ENCODE data around the gene TMEM192. TPM values are rescaled to one million over a fixed set of nuclear protein-coding genes. Genes with fewer than 3 reads are reported as not detected.
A peak's percentile ranks its signal among the peaks of the same experiment; 100 is the strongest.
"Not testable (repeated sequence)": the region's sequence is repeated elsewhere in the genome, so short reads cannot be mapped to it uniquely, and the experiment has no call there.

The TMEM192 gene
- total RNA-seq, 2 experiments from 2014 or later, result 7.0 to 8.1 TPM

- H3K4me3 Mint-ChIP-seq, H3K9me3 Mint-ChIP-seq, POLR2A ChIA-PET, DNase-seq, H3K4me1 Mint-ChIP-seq, H3K27ac Mint-ChIP-seq, H3K27me3 Mint-ChIP-seq: not testable (repeated sequence)
- H3K36me3 Mint-ChIP-seq (ENCODE audit: low read depth), result peaks cover 14% of the 10 kb centered on the region
- CTCF ChIA-PET, result interaction anchor here (1.1 kb wide), 1 partner anchor 8 kb away, joined by 3 read pairs; no protein-coding TSS in a partner anchor
Measured at GRCh38 chr4:165084787-165085186, 27.9 kb downstream of the TMEM192 start.

- Mint-ChIP-seq H3K27ac (no peak overlapping the region), H3K27me3 (no peaks in the 10 kb centered on the region), H3K36me3 (ENCODE audit: low read depth) (peaks cover 4% of the 10 kb centered on the region), H3K9me3 (no peaks in the 10 kb centered on the region), H3K4me1 (peaks cover 7% of the 10 kb centered on the region), H3K4me3 (no peak overlapping the region)
- ChIA-PET POLR2A (no interaction called here), CTCF (interaction anchor here (0.9 kb wide), 1 partner anchor 8 kb away, joined by 3 read pairs; no protein-coding TSS in a partner anchor)
- DNase-seq, result no peak
Measured at GRCh38 chr4:165079476-165079875, 33.2 kb downstream of the TMEM192 start.

- no peak overlapping the region for H3K4me3 Mint-ChIP-seq
- peak overlapping the region; percentile 77 for H3K27ac Mint-ChIP-seq
- H3K36me3 Mint-ChIP-seq (ENCODE audit: low read depth), result peaks cover 7% of the 10 kb centered on the region
- POLR2A ChIA-PET, result no interaction called here
- DNase-seq, result no peak
- peaks cover 7% of the 10 kb centered on the region for H3K4me1 Mint-ChIP-seq
- H3K9me3 Mint-ChIP-seq, result no peaks in the 10 kb centered on the region
- CTCF ChIA-PET, result interaction anchor here (1.2 kb wide), 2 partner anchors 8 to 36 kb away, joined by 3 to 4 read pairs; partner anchors contain the start of gene TMEM192
- H3K27me3 Mint-ChIP-seq, result no peaks in the 10 kb centered on the region
Measured at GRCh38 chr4:165077034-165077578, 35.6 kb downstream of the TMEM192 start.

GRCh38 chr4:165073346-165073745 is 39.3 kb downstream of the TMEM192 start:
- H3K27me3 Mint-ChIP-seq; H3K9me3 Mint-ChIP-seq; DNase-seq; CTCF ChIA-PET; H3K36me3 Mint-ChIP-seq (ENCODE audit: low read depth); H3K4me3 Mint-ChIP-seq; H3K27ac Mint-ChIP-seq; POLR2A ChIA-PET: not testable (repeated sequence)
- H3K4me1 Mint-ChIP-seq, result peaks cover 10% of the 10 kb centered on the region

- Mint-ChIP-seq H3K36me3 (ENCODE audit: low read depth) (peaks cover 3% of the 10 kb centered on the region), H3K9me3 (no peaks in the 10 kb centered on the region), H3K27ac (no peak overlapping the region), H3K27me3 (no peaks in the 10 kb centered on the region), H3K4me3 (no peak overlapping the region), H3K4me1 (peaks cover 3% of the 10 kb centered on the region)
- POLR2A ChIA-PET, result no interaction called here
- no peak for DNase-seq
- CTCF ChIA-PET, result no interaction called here
Measured at GRCh38 chr4:165070560-165070959, 42.1 kb downstream of the TMEM192 start.

GRCh38 chr4:165060938-165061337 is 51.7 kb downstream of the TMEM192 start:
- POLR2A ChIA-PET, result no interaction called here
- no peak for DNase-seq
- H3K4me1 Mint-ChIP-seq, result no peaks in the 10 kb centered on the region
- H3K27ac Mint-ChIP-seq, result no peak overlapping the region
- H3K9me3 Mint-ChIP-seq, result no peaks in the 10 kb centered on the region
- no peaks in the 10 kb centered on the region for H3K36me3 Mint-ChIP-seq (ENCODE audit: low read depth)
- no peak overlapping the region for H3K4me3 Mint-ChIP-seq
- CTCF ChIA-PET, result no interaction called here
- H3K27me3 Mint-ChIP-seq, result peaks cover 3% of the 10 kb centered on the region

- Mint-ChIP-seq H3K4me3 (no peak overlapping the region), H3K4me1 (no peaks in the 10 kb centered on the region), H3K9me3 (no peaks in the 10 kb centered on the region), H3K36me3 (ENCODE audit: low read depth) (no peaks in the 10 kb centered on the region), H3K27ac (no peak overlapping the region), H3K27me3 (peaks cover 3% of the 10 kb centered on the region)
- DNase-seq, result no peak
- ChIA-PET POLR2A (no interaction called here), CTCF (interaction anchor here (0.9 to 1.2 kb wide), 2 partner anchors 11 to 435 kb away, joined by 3 read pairs; no protein-coding TSS in a partner anchor)
Measured at GRCh38 chr4:165059386-165059785, 53.3 kb downstream of the TMEM192 start.

- Mint-ChIP-seq H3K9me3 (no peaks in the 10 kb centered on the region), H3K36me3 (ENCODE audit: low read depth) (no peaks in the 10 kb centered on the region), H3K27ac (no peak overlapping the region), H3K27me3 (peaks cover 3% of the 10 kb centered on the region), H3K4me3 (no peak overlapping the region), H3K4me1 (no peaks in the 10 kb centered on the region)
- ChIA-PET POLR2A (no interaction called here), CTCF (interaction anchor here (1.2 kb wide), 1 partner anchor 10 kb away, joined by 3 read pairs; no protein-coding TSS in a partner anchor)
- no peak for DNase-seq
Measured at GRCh38 chr4:165058666-165059065, 54.0 kb downstream of the TMEM192 start.

- Mint-ChIP-seq H3K4me3 (no peak overlapping the region), H3K27ac (no peak overlapping the region), H3K9me3 (no peaks in the 10 kb centered on the region), H3K27me3 (peaks cover 3% of the 10 kb centered on the region), H3K36me3 (ENCODE audit: low read depth) (no peaks in the 10 kb centered on the region), H3K4me1 (no peaks in the 10 kb centered on the region)
- POLR2A ChIA-PET, result no interaction called here
- no peak for DNase-seq
- CTCF ChIA-PET, result interaction anchor here (0.5 to 0.7 kb wide), 2 partner anchors 39 to 1381 kb away, joined by 3 read pairs; no protein-coding TSS in a partner anchor
Measured at GRCh38 chr4:165055601-165056000, 57.1 kb downstream of the TMEM192 start.

GRCh38 chr4:165053645-165054044 is 59.0 kb downstream of the TMEM192 start, which contains the start of gene TRIM75:
TRIM75 (plus strand) TSS chr4:165053866; CDS start chr4:165059148, 5,282 bp downstream.
- Mint-ChIP-seq H3K9me3 (no peaks in the 10 kb centered on the region), H3K27me3 (no peaks in the 10 kb centered on the region), H3K4me1 (no peaks in the 10 kb centered on the region), H3K27ac (no peak within 1 kb of the TSS), H3K4me3 (no peak within 1 kb of the TSS), H3K36me3 (ENCODE audit: low read depth) (no peaks in the 10 kb centered on the region)
- ChIA-PET POLR2A (no interaction called here), CTCF (no interaction called here)
- no peak for DNase-seq

- no peaks in the 10 kb centered on the region for H3K27me3 Mint-ChIP-seq
- no peak overlapping the region for H3K27ac Mint-ChIP-seq
- no peak overlapping the region for H3K4me3 Mint-ChIP-seq
- H3K4me1 Mint-ChIP-seq, result no peaks in the 10 kb centered on the region
- no peak for DNase-seq
- POLR2A ChIA-PET, result no interaction called here
- CTCF ChIA-PET, result no interaction called here
- H3K36me3 Mint-ChIP-seq (ENCODE audit: low read depth), result no peaks in the 10 kb centered on the region
- H3K9me3 Mint-ChIP-seq, result no peaks in the 10 kb centered on the region
Measured at GRCh38 chr4:165052627-165053026, 60.0 kb downstream of the TMEM192 start.

GRCh38 chr4:165048170-165048569 is 64.5 kb downstream of the TMEM192 start:
- CTCF ChIA-PET, result interaction anchor here (1.2 kb wide), 1 partner anchor 11 kb away, joined by 3 read pairs; no protein-coding TSS in a partner anchor
- no peaks in the 10 kb centered on the region for H3K9me3 Mint-ChIP-seq
- POLR2A ChIA-PET, result no interaction called here

GRCh38 chr4:165031436-165032211 is 81.0 kb downstream of the TMEM192 start, which contains the start of gene TRIM60:
TRIM60 (plus strand) TSS chr4:165031999; CDS start chr4:165040073, 8,074 bp downstream.
- no peak for DNase-seq
- Mint-ChIP-seq H3K36me3 (ENCODE audit: low read depth) (no peaks in the 10 kb centered on the region), H3K9me3 (no peaks in the 10 kb centered on the region), H3K4me3 (no peak within 1 kb of the TSS), H3K27me3 (peaks cover 3% of the 10 kb centered on the region), H3K4me1 (no peaks in the 10 kb centered on the region), H3K27ac (no peak within 1 kb of the TSS)
- CTCF ChIA-PET, result no interaction called here
- POLR2A ChIA-PET, result no interaction called here

More at GRCh38 chr4:165048170-165048569, 64.5 kb downstream of the TMEM192 start:
- DNase-seq, result no peak
- H3K27me3 Mint-ChIP-seq, result no peaks in the 10 kb centered on the region
- H3K27ac Mint-ChIP-seq, result no peak overlapping the region
- H3K36me3 Mint-ChIP-seq (ENCODE audit: low read depth), result no peaks in the 10 kb centered on the region
- H3K4me3 Mint-ChIP-seq, result no peak overlapping the region
- H3K4me1 Mint-ChIP-seq, result no peaks in the 10 kb centered on the region
